Cerebellar cortex (tissue), 1 donor: ENCODE results near the gene UBQLN4.

ENCODE experiments used
- DNase-seq: peaks from one replicate; pipeline ENCODE4 v3.0.0-alpha.2; 2015; ENCODE audit warnings: low spot score

UBQLN4 gene

GRCh38 chr1:156053768-156054499 is at the start of gene UBQLN4:
UBQLN4 (minus strand) TSS chr1:156053798; CDS start chr1:156053701, 97 bp downstream.
- DNase-seq = peak; percentile 85

GRCh38 chr1:156102633-156103511 is 49.3 kb upstream of the UBQLN4 start:
- no peak for DNase-seq

GRCh38 chr1:156101880-156102279 is 48.3 kb upstream of the UBQLN4 start:
- no peak for DNase-seq

- DNase-seq = no peak
Observed at GRCh38 chr1:156100205-156100995, 46.8 kb upstream of the UBQLN4 start.

GRCh38 chr1:156099282-156099681 is 45.7 kb upstream of the UBQLN4 start:
- no peak for DNase-seq

GRCh38 chr1:156098784-156099183 is 45.2 kb upstream of the UBQLN4 start:
- DNase-seq = no peak

GRCh38 chr1:156097499-156098178 is 44.0 kb upstream of the UBQLN4 start:
- DNase-seq = no peak

GRCh38 chr1:156096640-156097391 is 43.2 kb upstream of the UBQLN4 start:
- peak; percentile 78 for DNase-seq

- DNase-seq = no peak
Observed at GRCh38 chr1:156095906-156096508, 42.4 kb upstream of the UBQLN4 start.

GRCh38 chr1:156091610-156092009 is 38.0 kb upstream of the UBQLN4 start:
- DNase-seq = no peak

GRCh38 chr1:156090840-156091188 is 37.2 kb upstream of the UBQLN4 start:
- DNase-seq = peak; percentile 94

GRCh38 chr1:156090138-156090839 is 36.7 kb upstream of the UBQLN4 start:
- DNase-seq = no peak

GRCh38 chr1:156089704-156090103 is 36.1 kb upstream of the UBQLN4 start:
- no peak for DNase-seq

GRCh38 chr1:156086256-156086662 is 32.7 kb upstream of the UBQLN4 start:
- DNase-seq = no peak

- DNase-seq = no peak
Observed at GRCh38 chr1:156083800-156084790, 30.5 kb upstream of the UBQLN4 start.

- DNase-seq = peak; percentile 85
Observed at GRCh38 chr1:156082309-156083091, 28.9 kb upstream of the UBQLN4 start, which contains the start of gene MEX3A. MEX3A (minus strand) TSS chr1:156082465; CDS start chr1:156081998, 467 bp downstream.

- DNase-seq = no peak
Observed at GRCh38 chr1:156081917-156082308, 28.3 kb upstream of the UBQLN4 start.
